ENCODE data around the gene KLHL29.

DNA sequence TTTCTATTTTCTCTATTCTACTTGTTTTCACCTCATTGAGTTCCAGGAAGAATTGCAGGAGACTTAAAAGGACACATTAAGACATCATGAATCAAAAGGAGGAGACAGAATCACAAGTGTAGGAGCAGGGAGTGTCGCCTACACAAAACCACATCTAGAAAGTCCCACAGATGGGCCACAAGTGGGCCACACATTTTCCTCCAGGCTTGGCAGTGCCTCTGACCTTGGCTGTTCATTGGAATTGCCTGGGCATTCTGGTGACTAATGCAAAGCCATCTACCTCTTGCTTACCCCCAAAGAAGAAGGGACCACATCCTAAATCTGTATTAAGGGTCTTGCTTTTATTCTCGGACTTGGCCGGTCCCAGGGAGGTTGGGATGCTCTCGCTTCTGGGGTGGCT, 103.6 kb downstream of the KLHL29 start:
- TF ChIP-seq, protein P1, sequence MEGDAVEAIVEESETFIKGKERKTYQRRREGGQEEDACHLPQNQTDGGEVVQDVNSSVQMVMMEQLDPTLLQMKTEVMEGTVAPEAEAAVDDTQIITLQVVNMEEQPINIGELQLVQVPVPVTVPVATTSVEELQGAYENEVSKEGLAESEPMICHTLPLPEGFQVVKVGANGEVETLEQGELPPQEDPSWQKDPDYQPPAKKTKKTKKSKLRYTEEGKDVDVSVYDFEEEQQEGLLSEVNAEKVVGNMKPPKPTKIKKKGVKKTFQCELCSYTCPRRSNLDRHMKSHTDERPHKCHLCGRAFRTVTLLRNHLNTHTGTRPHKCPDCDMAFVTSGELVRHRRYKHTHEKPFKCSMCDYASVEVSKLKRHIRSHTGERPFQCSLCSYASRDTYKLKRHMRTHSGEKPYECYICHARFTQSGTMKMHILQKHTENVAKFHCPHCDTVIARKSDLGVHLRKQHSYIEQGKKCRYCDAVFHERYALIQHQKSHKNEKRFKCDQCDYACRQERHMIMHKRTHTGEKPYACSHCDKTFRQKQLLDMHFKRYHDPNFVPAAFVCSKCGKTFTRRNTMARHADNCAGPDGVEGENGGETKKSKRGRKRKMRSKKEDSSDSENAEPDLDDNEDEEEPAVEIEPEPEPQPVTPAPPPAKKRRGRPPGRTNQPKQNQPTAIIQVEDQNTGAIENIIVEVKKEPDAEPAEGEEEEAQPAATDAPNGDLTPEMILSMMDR (IDR thresholded peaks at IDR 0.05), result no peak
- TF ChIP-seq POLR2AphosphoS5 (IDR thresholded peaks at IDR 0.05; ENCODE audit: low read depth, low read length), result no peak

All from Panc1 (cell line).